ENCODE results near the gene SEC22C.

The SEC22C gene

GRCh38 chr3:42513121-42513520 is 68.6 kb downstream of the SEC22C start:
- DNase-seq (ENCODE audit: low read depth in 2 of 2), result no peak

GRCh38 chr3:42511736-42512135 is 70.0 kb downstream of the SEC22C start:
- DNase-seq (ENCODE audit: low read depth in 2 of 2), result no peak

- no peak for DNase-seq (ENCODE audit: low read depth in 2 of 2)
Observed at GRCh38 chr3:42511201-42511600, 70.6 kb downstream of the SEC22C start.

- no peak for DNase-seq (ENCODE audit: low read depth in 2 of 2)
Observed at GRCh38 chr3:42510325-42510724, 71.4 kb downstream of the SEC22C start.

- no peak for DNase-seq (ENCODE audit: low read depth in 2 of 2)
Observed at GRCh38 chr3:42509111-42509510, 72.7 kb downstream of the SEC22C start.

- no peak for DNase-seq (ENCODE audit: low read depth in 2 of 2)
Observed at GRCh38 chr3:42508562-42508961, 73.2 kb downstream of the SEC22C start.

- no peak for DNase-seq (ENCODE audit: low read depth in 2 of 2)
Observed at GRCh38 chr3:42507761-42508335, 73.9 kb downstream of the SEC22C start.

- DNase-seq (ENCODE audit: low read depth in 2 of 2), result no peak
Observed at GRCh38 chr3:42507252-42507651, 74.5 kb downstream of the SEC22C start.

GRCh38 chr3:42505849-42506410 is 75.8 kb downstream of the SEC22C start:
- no peak for DNase-seq (ENCODE audit: low read depth in 2 of 2)

- no peak for DNase-seq (ENCODE audit: low read depth in 2 of 2)
Observed at GRCh38 chr3:42505128-42505848, 76.5 kb downstream of the SEC22C start.

- no peak for DNase-seq (ENCODE audit: low read depth in 2 of 2)
Observed at GRCh38 chr3:42504334-42505127, 77.2 kb downstream of the SEC22C start.

- no peak for DNase-seq (ENCODE audit: low read depth in 2 of 2)
Observed at GRCh38 chr3:42503957-42504333, 77.8 kb downstream of the SEC22C start.

- no peak for DNase-seq (ENCODE audit: low read depth in 2 of 2)
Observed at GRCh38 chr3:42503251-42503924, 78.4 kb downstream of the SEC22C start.

GRCh38 chr3:42502429-42503250 is 79.1 kb downstream of the SEC22C start, which contains the start of gene VIPR1:
VIPR1 (plus strand) TSS chr3:42502643; CDS start chr3:42502736, 93 bp downstream.
- peak; percentile 83 to 90 for DNase-seq (ENCODE audit: low read depth in 2 of 2)

GRCh38 chr3:42501681-42502428 is 79.9 kb downstream of the SEC22C start:
- peak; percentile 20 to 40 for DNase-seq (ENCODE audit: low read depth in 2 of 2)

- no peak for DNase-seq (ENCODE audit: low read depth in 2 of 2)
Observed at GRCh38 chr3:42501321-42501680, 80.5 kb downstream of the SEC22C start.

- DNase-seq (ENCODE audit: low read depth in 2 of 2), result no peak
Observed at GRCh38 chr3:42500909-42501308, 80.9 kb downstream of the SEC22C start.

GRCh38 chr3:42500091-42500490 is 81.7 kb downstream of the SEC22C start:
- DNase-seq (ENCODE audit: low read depth in 2 of 2), result no peak

- no peak for DNase-seq (ENCODE audit: low read depth in 2 of 2)
Observed at GRCh38 chr3:42499478-42499871, 82.3 kb downstream of the SEC22C start.

GRCh38 chr3:42498791-42499477 is 82.8 kb downstream of the SEC22C start:
- no peak for DNase-seq (ENCODE audit: low read depth in 2 of 2)

Measured in stimulated activated CD8-positive, alpha-beta memory T cell treated with anti-CD3 and anti-CD28 coated beads, Interleukin-2, amount 100 ng/mL, for 1 hour (primary cell).